ENCODE results near the gene RABEP1. TPM values are rescaled to one million over a fixed set of nuclear protein-coding genes. Genes with fewer than 3 reads are reported as not detected.
A peak's percentile ranks its signal among the peaks of the same experiment; 100 is the strongest.

Gene RABEP1
- total RNA-seq, 6 experiments from 2014 or later: 41.1 to 48.5 (median 45.6) TPM

- Mint-ChIP-seq H3K36me3 (ENCODE audit: low read depth) (peaks cover 27% of the 10 kb centered on the region), H3K27ac (no peak overlapping the region), H3K4me1 (ENCODE audit: low read depth) (no peaks in the 10 kb centered on the region), H3K4me3 (no peak overlapping the region), H3K27me3 (ENCODE audit: insufficient read depth) (no peaks in the 10 kb centered on the region), H3K9me3 (no peaks in the 10 kb centered on the region)
- TF ChIP-seq CTCF (IDR thresholded peaks at IDR 0.05): no peak
- DNase-seq: no peak
Observed at GRCh38 chr17:5399767-5400166, 117.7 kb downstream of the RABEP1 start.

- no peaks in the 10 kb centered on the region; the same call in 1 of the 2 replicates for H3K27me3 Mint-ChIP-seq (ENCODE audit: insufficient read depth)
- no peak for TF ChIP-seq CTCF (IDR thresholded peaks at IDR 0.05)
Observed at GRCh38 chr17:5405400-5405799, 123.3 kb downstream of the RABEP1 start.

GRCh38 chr17:5408186-5408585 lies 126.1 kb downstream of the RABEP1 start:
- no peak overlapping the region for H3K27ac Mint-ChIP-seq

More at GRCh38 chr17:5405400-5405799, 123.3 kb downstream of the RABEP1 start:
- H3K4me1 Mint-ChIP-seq (ENCODE audit: low read depth): no peaks in the 10 kb centered on the region
- peaks cover 14% of the 10 kb centered on the region for H3K36me3 Mint-ChIP-seq (ENCODE audit: low read depth)
- H3K9me3 Mint-ChIP-seq: no peaks in the 10 kb centered on the region
- H3K27ac Mint-ChIP-seq: no peak overlapping the region
- no peak for DNase-seq
- H3K4me3 Mint-ChIP-seq: no peak overlapping the region

GRCh38 chr17:5410594-5411272 lies 128.6 kb downstream of the RABEP1 start:
- no peak for DNase-seq
- no peak overlapping the region for H3K27ac Mint-ChIP-seq
- H3K4me3 Mint-ChIP-seq: no peak overlapping the region; the same call in 1 of the 2 replicates
- peaks cover 20% of the 10 kb centered on the region for H3K4me1 Mint-ChIP-seq (ENCODE audit: low read depth)
- no peak for TF ChIP-seq CTCF (IDR thresholded peaks at IDR 0.05)
- H3K36me3 Mint-ChIP-seq (ENCODE audit: low read depth): peaks cover 39% of the 10 kb centered on the region
- no peaks in the 10 kb centered on the region; the same call in 1 of the 2 replicates for H3K27me3 Mint-ChIP-seq (ENCODE audit: insufficient read depth)
- H3K9me3 Mint-ChIP-seq: no peaks in the 10 kb centered on the region

More at GRCh38 chr17:5408186-5408585, 126.1 kb downstream of the RABEP1 start:
- H3K27me3 Mint-ChIP-seq (ENCODE audit: insufficient read depth): no peaks in the 10 kb centered on the region; the same call in 1 of the 2 replicates
- TF ChIP-seq CTCF (IDR thresholded peaks at IDR 0.05): no peak
- no peak overlapping the region for H3K4me3 Mint-ChIP-seq
- H3K4me1 Mint-ChIP-seq (ENCODE audit: low read depth): peaks cover 11% of the 10 kb centered on the region
- no peak for DNase-seq
- no peaks in the 10 kb centered on the region for H3K9me3 Mint-ChIP-seq
- H3K36me3 Mint-ChIP-seq (ENCODE audit: low read depth): peaks cover 36% of the 10 kb centered on the region

- DNase-seq: peak; percentile 89
- no peaks in the 10 kb centered on the region for H3K9me3 Mint-ChIP-seq
- TF ChIP-seq CTCF (IDR thresholded peaks at IDR 0.05): no peak
- H3K36me3 Mint-ChIP-seq (ENCODE audit: low read depth): peaks cover 43% of the 10 kb centered on the region
- peak overlapping the region; percentile 76 for H3K4me3 Mint-ChIP-seq
- H3K27me3 Mint-ChIP-seq (ENCODE audit: insufficient read depth): no peaks in the 10 kb centered on the region; the same call in 1 of the 2 replicates
- H3K27ac Mint-ChIP-seq: peak overlapping the region; percentile 92
- H3K4me1 Mint-ChIP-seq (ENCODE audit: low read depth): peaks cover 20% of the 10 kb centered on the region
Observed at GRCh38 chr17:5413682-5414081, 131.6 kb downstream of the RABEP1 start.
